DND-41 (cell line): ENCODE measurements around the gene DYRK2.

Experiments used
- ATAC-seq: fragments of 200-7000 bp; cut with Tn5 transposase; 3 replicates; pipeline ENCODE4 v1.9.1; 2021; ENCODE audit warnings: low read depth; ENCODE audit not compliant: insufficient read depth
- DNase-seq: peaks from one replicate; pipeline ENCODE4 v3.0.0-alpha.2; 2020
- H2AFZ ChIP-seq: 2 replicates; pipeline ENCODE4 v1.6.0; 2012; ENCODE audit warnings: low read depth, low read length
- H3K27ac ChIP-seq: 2 replicates; pipeline ENCODE4 v1.5.1; 2012; ENCODE audit warnings: low read length, inconsistent platforms
- H3K27me3 ChIP-seq: fragments of 200-600 bp; sonication (generic); 2 replicates; pipeline ENCODE4 v1.6.0; 2012; ENCODE audit warnings: low read length, mild to moderate bottlenecking, inconsistent platforms; ENCODE audit not compliant: insufficient read depth, poor library complexity
- H3K36me3 ChIP-seq: 2 replicates; pipeline ENCODE4 v1.5.1; 2012; ENCODE audit warnings: low read length, inconsistent platforms; ENCODE audit not compliant: insufficient read depth
- H3K4me1 ChIP-seq: 2 replicates; pipeline ENCODE4 v1.5.1; 2012; ENCODE audit warnings: mild to moderate bottlenecking, low read length; ENCODE audit not compliant: insufficient read depth
- H3K4me2 ChIP-seq: 2 replicates; pipeline ENCODE4 v1.6.0; 2012; ENCODE audit warnings: mild to moderate bottlenecking, moderate library complexity, low read length, inconsistent platforms; ENCODE audit not compliant: insufficient read depth
- H3K4me3 ChIP-seq, 2 experiments: fragments of 200-600 bp in 1 of 2; shearing (Covaris generic) in 1 of 2; 2 replicates each; pipeline ENCODE4 v1.5.1; 2012 to 2016; ENCODE audit warnings: inconsistent platforms in 2 of 2, low read length in 2 of 2, mild to moderate bottlenecking in 2 of 2, low read depth in 1 of 2, moderate library complexity in 1 of 2
- H3K79me2 ChIP-seq: 2 replicates; pipeline ENCODE4 v1.6.0; 2012; ENCODE audit warnings: low read length, inconsistent platforms; ENCODE audit not compliant: insufficient read depth
- H3K9ac ChIP-seq: 2 replicates; pipeline ENCODE4 v1.6.0; 2012; ENCODE audit warnings: low read depth, mild to moderate bottlenecking, inconsistent platforms, low read length, moderate library complexity
- H3K9me3 ChIP-seq: 2 replicates; pipeline ENCODE4 v1.5.1; 2012; ENCODE audit warnings: low read length, moderate library complexity, mild to moderate bottlenecking, inconsistent platforms; ENCODE audit not compliant: insufficient read depth, severe bottlenecking
- H4K20me1 ChIP-seq: 2 replicates; pipeline ENCODE4 v1.6.0; 2012; ENCODE audit warnings: low read length; ENCODE audit not compliant: insufficient read depth
- EZH2 ChIP-seq: IDR thresholded peaks from 3 replicates; pipeline ENCODE4 v1.6.1; 2012; ENCODE audit warnings: borderline replicate concordance, low read depth, mild to moderate bottlenecking, moderate library complexity, low read length, inconsistent platforms; ENCODE audit not compliant: severe bottlenecking
- TF ChIP-seq, protein P1 (sequence below): IDR thresholded peaks from 2 replicates; pipeline ENCODE4 v1.5.1; 2012; ENCODE audit warnings: borderline replicate concordance, low read length, moderate library complexity, mild to moderate bottlenecking; ENCODE audit not compliant: poor library complexity, severe bottlenecking; ENCODE audit errors: extremely low read depth

Gene DYRK2

DNA sequence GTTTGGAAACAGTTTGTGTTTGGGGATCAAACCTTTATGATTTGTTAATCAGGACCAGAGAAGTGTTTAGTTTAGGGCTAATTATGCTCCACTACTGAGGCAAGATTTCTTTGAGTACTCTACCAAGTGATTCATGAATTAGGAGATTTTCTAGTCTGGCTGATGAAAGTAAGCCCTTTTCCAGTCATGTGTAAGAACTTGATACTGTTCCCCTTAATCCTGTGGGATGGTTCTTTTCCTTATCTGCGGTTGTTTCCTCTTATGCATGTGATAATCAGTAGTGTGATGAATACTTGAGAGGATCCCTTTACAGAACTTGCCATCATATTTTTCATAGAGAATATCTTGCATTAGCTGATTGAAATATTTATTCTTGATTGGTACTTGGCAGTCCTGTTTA is 42.1 kb downstream of the DYRK2 start:
- H3K9me3 ChIP-seq: no peaks in the 10 kb centered on the region
- H3K27me3 ChIP-seq: no peaks in the 10 kb centered on the region
- H3K9ac ChIP-seq: no peak overlapping the region
- TF ChIP-seq, protein P1, sequence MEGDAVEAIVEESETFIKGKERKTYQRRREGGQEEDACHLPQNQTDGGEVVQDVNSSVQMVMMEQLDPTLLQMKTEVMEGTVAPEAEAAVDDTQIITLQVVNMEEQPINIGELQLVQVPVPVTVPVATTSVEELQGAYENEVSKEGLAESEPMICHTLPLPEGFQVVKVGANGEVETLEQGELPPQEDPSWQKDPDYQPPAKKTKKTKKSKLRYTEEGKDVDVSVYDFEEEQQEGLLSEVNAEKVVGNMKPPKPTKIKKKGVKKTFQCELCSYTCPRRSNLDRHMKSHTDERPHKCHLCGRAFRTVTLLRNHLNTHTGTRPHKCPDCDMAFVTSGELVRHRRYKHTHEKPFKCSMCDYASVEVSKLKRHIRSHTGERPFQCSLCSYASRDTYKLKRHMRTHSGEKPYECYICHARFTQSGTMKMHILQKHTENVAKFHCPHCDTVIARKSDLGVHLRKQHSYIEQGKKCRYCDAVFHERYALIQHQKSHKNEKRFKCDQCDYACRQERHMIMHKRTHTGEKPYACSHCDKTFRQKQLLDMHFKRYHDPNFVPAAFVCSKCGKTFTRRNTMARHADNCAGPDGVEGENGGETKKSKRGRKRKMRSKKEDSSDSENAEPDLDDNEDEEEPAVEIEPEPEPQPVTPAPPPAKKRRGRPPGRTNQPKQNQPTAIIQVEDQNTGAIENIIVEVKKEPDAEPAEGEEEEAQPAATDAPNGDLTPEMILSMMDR: no peak
- TF ChIP-seq EZH2: no peak
- H3K4me1 ChIP-seq: peaks cover 13% of the 10 kb centered on the region
- DNase-seq: no peak
- H3K27ac ChIP-seq: no peak overlapping the region
- no peak overlapping the region for H3K4me2 ChIP-seq
- H4K20me1 ChIP-seq: no peaks in the 10 kb centered on the region
- H3K36me3 ChIP-seq: no peaks in the 10 kb centered on the region
- no peaks in the 10 kb centered on the region for H3K79me2 ChIP-seq
- no peak overlapping the region for H2AFZ ChIP-seq
- no peak for ATAC-seq
- H3K4me3 ChIP-seq: no peak overlapping the region

DNA sequence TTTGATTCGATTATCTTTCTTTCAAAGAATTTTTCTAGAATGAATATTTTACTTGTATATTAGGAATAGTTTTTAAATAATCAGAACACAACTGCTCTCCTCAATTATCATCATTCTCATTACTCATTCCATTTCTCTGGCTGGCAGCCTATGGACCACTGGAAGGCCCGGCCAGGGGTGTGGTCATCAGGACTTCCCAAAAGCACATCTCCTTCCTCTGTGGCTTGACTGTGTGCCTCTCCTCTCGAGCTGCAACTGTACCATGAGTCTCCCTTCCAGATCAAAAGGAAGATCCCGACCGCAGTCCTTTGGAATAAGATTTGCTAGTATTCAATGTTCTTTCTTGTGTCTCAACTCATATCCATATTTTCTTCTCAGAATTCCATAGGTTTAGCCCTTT is 42.7 kb downstream of the DYRK2 start:
- no peak overlapping the region for H3K9ac ChIP-seq
- H3K4me3 ChIP-seq: no peak overlapping the region
- ATAC-seq (no peak), DNase-seq (no peak)
- no peak overlapping the region for H3K27ac ChIP-seq
- no peaks in the 10 kb centered on the region for H3K79me2 ChIP-seq
- H3K27me3 ChIP-seq: no peaks in the 10 kb centered on the region
- no peak overlapping the region for H3K4me2 ChIP-seq
- H3K4me1 ChIP-seq: peaks cover 16% of the 10 kb centered on the region
- no peaks in the 10 kb centered on the region for H3K36me3 ChIP-seq
- H4K20me1 ChIP-seq: no peaks in the 10 kb centered on the region
- H3K9me3 ChIP-seq: no peaks in the 10 kb centered on the region
- TF ChIP-seq, protein P1: no peak
- no peak for TF ChIP-seq EZH2
- no peak overlapping the region for H2AFZ ChIP-seq

DNA sequence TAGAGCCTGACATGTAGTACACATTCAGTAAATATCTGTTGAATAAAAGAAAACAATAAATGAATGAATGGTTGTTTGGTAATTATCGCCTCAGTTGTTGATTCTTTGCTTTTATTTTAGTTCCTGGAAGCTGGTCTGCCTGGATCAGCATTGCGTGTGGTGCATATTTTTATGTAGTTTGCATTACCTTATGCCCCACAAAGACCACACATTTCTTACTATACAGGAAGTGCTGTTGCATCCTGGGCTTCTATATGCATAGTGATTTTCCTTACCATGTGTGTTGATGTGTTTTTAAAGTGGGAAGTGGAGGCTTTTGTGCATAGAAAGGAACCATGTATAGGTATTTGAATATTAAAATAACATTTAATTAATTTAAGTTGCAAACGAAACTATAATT is 43.6 kb downstream of the DYRK2 start:
- DNase-seq (no peak), ATAC-seq (peak; percentile 78)
- Histone ChIP-seq H2AFZ (no peak overlapping the region), H3K36me3 (no peaks in the 10 kb centered on the region), H3K27me3 (no peaks in the 10 kb centered on the region), H4K20me1 (no peaks in the 10 kb centered on the region), H3K4me3 (no peak overlapping the region), H3K27ac (no peak overlapping the region), H3K79me2 (no peaks in the 10 kb centered on the region), H3K9me3 (no peaks in the 10 kb centered on the region), H3K9ac (no peak overlapping the region), H3K4me1 (peaks cover 25% of the 10 kb centered on the region), H3K4me2 (no peak overlapping the region)
- TF ChIP-seq EZH2: no peak
- TF ChIP-seq, protein P1: no peak

DNA sequence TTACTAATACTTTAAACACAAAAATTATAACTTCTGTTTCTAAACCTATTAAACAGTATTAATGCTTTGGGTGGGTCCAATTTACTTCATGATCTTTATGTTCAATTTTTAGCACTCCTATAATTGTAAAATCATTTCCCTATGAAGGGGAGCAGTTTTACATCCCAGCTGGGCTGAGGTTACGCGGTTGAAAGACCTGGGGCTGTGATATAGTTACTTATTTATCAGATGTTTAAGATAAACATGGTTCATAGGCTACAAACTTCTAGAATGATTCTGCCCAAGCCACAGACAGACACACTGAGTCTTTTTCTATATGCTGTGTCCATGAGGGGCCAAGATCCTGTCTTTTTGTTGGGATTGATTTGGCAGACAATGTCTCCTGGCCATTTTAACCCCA is 44.4 kb downstream of the DYRK2 start:
- TF ChIP-seq, protein P1: no peak
- TF ChIP-seq EZH2: no peak
- H3K4me2 ChIP-seq: no peak overlapping the region
- ATAC-seq: no peak

More for the DNA sequence above, 44.4 kb downstream of the DYRK2 start:
- Histone ChIP-seq H3K79me2 (no peaks in the 10 kb centered on the region), H4K20me1 (no peaks in the 10 kb centered on the region), H3K27me3 (no peaks in the 10 kb centered on the region), H3K4me3 (no peak overlapping the region), H2AFZ (no peak overlapping the region), H3K27ac (no peak overlapping the region), H3K9me3 (no peaks in the 10 kb centered on the region), H3K4me1 (peaks cover 34% of the 10 kb centered on the region), H3K36me3 (no peaks in the 10 kb centered on the region), H3K9ac (no peak overlapping the region)
- no peak for DNase-seq
